Nephron (organoid): Measurements from ENCODE around the gene PPARG.
A peak's percentile ranks its signal among the peaks of the same experiment; 100 is the strongest.

ENCODE experiments used
- H3K27ac Mint-ChIP-seq, 3 experiments: 2 replicates each; pipeline ENCODE4 v1.8.0; 2020; ENCODE audit warnings: mixed read lengths in 3 of 3, mild to moderate bottlenecking in 2 of 3, moderate library complexity in 1 of 3
- H3K27me3 Mint-ChIP-seq: 2 replicates; pipeline ENCODE4 v1.8.0; 2021; ENCODE audit warnings: low read depth, mild to moderate bottlenecking, moderate library complexity, mixed read lengths
- H3K36me3 Mint-ChIP-seq: 2 replicates; pipeline ENCODE4 v1.8.0; 2020; ENCODE audit warnings: low read depth, mixed read lengths
- H3K4me1 Mint-ChIP-seq: 2 replicates; pipeline ENCODE4 v1.8.0; 2020; ENCODE audit warnings: mixed read lengths
- H3K4me3 Mint-ChIP-seq, 3 experiments: 2 replicates each; pipeline ENCODE4 v1.8.0; 2020; ENCODE audit warnings: mild to moderate bottlenecking in 3 of 3, mixed read lengths in 3 of 3, moderate library complexity in 2 of 3
- H3K9me3 Mint-ChIP-seq: 2 replicates; pipeline ENCODE4 v1.8.0; 2020; ENCODE audit warnings: mixed read lengths
- CTCF ChIP-seq, 3 experiments: fragments of 200-600 bp; sonication (generic); IDR thresholded peaks; one replicate each; pipeline ENCODE4 v1.5.0; 2021; ENCODE audit warnings: antibody characterized with exemption in 3 of 3; ENCODE audit not compliant: unreplicated experiment in 3 of 3

PPARG gene

GRCh38 chr3:12483872-12484197 is 195.0 kb downstream of the PPARG start:
- no peaks in the 10 kb centered on the region for H3K9me3 Mint-ChIP-seq

More at GRCh38 chr3:12483872-12484197, 195.0 kb downstream of the PPARG start:
- peaks cover 4% of the 10 kb centered on the region for H3K27me3 Mint-ChIP-seq
- H3K27ac Mint-ChIP-seq: peak overlapping the region; percentile 93 to 98 (median 96)
- TF ChIP-seq CTCF (IDR thresholded peaks at IDR 0.05; ENCODE audit: unreplicated experiment in 3 of 3): no peak
- peak overlapping the region; percentile 90 to 97 (median 97) for H3K4me3 Mint-ChIP-seq
- H3K4me1 Mint-ChIP-seq: peaks cover 43% of the 10 kb centered on the region
- H3K36me3 Mint-ChIP-seq: no peaks in the 10 kb centered on the region
